RKO (cell line): ENCODE results near the gene MC2R.
A peak's percentile ranks its signal among the peaks of the same experiment; 100 is the strongest.
"Not testable (repeated sequence)": the region's sequence is repeated elsewhere in the genome, so short reads cannot be mapped to it uniquely, and the experiment has no call there.

Experiments
- DNase-seq: peaks from one replicate; pipeline ENCODE4 v3.0.0-alpha.2; 2016; ENCODE audit warnings: low spot score

Gene MC2R

DNA sequence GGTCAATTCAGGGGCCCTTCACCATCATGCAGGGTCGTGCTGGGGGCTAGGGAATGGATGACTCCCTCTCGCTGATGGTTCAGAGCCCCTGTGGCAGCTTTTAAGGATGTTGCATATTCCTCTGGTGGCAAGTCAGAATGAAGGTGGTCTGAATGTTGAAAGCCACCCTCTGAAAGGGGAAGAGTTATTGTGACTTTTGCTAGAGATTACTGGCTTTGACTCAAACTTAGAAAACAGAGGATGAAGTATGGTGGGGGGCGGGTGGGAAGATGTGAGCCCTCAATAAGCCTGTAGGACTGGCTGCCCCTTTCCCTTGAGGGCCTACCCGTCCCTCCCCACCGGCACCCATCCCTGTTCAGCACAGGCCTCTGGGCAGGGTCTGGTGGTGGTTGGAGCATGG, 23.2 kb downstream of the MC2R start:
- no peak for DNase-seq

DNA sequence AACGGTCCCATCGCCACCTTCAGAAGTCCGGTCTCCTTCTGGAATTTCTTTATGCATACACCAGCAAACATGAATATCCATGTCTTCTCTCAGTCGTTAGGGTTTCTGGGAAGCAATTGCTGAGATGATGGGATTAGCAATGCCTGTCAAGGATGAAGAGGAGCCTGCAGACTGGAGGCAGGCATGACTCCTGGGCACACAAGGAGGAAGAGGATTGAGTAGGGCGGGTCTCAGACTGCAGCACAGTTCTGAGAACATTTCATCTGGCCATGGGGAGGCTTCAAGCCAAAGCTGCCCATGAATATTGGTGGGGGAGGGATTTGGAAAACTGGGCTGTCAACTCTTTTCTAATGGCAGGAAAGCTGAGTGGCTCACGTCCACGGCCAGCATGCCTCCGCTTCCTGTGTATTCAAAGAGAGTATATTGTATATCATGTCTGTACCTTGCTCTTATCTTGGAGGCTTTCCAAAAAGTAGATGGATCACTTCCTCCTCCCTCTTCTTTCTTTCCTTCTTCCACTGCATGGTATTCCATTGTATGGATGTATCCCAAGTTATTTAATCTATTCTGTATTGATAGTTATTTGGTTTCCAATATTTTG, 24.5 kb downstream of the MC2R start:
- DNase-seq, result no peak

DNA sequence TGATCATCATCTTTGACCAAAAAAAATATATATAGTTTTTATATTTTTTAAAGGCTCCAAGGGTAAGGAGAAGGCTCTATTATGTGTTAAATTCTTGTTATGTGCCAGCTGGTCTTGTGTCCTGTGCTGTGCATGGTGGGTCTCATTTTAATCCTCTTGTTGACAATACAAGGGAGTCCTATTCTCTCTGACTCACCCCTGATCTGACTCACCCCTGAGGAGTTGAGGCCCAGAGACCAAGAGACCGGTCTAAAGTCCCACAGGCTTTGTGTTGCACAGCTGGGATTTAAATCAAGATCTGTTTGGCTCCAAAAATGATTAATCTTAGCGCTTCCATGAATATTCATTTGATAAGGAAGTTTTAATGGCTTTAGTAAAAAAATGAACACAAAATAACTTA, 25.7 kb downstream of the MC2R start:
- DNase-seq, result peak; percentile 51

DNA sequence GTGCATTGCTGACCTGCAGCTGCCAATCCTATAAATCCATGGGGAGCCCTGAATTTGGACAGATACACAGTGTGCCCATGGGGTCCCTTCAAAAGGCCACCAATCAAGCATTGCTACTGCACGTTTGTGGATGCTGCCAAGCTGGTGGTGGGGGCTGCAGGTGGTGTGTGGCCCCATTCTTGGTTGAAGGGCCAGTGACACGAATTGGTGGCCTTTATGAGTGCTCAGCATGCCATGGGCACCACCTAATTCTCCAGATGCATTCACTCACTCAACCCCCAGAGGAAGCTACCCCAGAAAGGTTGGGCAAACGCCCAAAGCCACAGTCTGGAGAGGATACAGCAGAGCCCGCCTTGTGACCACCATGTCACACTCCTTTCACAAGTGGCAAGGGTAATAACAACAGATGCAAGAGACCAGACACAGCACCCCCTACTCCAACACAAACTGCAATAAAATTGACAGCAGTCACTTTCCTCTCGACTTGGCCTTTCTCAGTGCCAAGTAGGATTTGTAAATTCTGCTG, 27.1 kb downstream of the MC2R start:
- DNase-seq, result no peak

DNA sequence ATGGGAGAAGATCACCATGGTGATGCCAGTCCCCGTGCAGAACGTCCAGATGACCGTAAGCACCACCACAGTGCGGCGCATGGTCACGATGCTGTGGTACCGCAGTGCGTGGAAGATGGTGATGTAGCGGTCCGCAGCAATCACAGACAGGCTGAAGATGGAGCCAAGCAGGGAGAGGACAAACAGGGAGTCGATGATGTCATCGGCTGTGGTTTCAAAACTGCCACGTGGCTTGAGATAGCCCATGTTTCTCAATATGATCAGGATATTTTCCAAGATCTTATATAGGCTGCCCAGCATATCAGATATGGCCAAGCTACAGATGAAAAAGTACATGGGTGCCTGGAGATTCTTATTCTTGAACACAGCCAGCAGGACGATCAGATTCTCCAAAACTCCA, 30.3 kb downstream of the MC2R start:
- no peak for DNase-seq

DNA sequence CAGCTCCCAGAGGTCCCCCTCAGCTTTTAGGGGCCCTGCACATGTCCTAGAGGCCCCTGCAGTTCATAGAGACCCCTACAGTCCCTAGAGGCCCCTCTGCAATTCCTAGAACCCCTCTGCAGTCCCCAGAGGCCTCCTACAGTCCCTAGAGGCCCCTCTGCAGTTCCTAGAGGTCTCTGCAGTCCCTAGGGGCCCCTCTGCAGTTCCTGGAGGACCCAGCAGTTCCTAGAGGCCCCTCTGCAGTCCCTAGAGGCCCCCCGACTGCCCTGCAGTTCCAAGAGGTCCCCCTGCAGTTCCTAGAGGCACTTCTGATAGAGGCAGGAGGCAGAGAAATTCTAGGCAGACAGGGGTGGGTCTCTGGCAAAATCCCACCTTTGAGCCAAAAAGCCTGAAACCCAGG, 35.4 kb downstream of the MC2R start:
- DNase-seq, result no peak

DNA sequence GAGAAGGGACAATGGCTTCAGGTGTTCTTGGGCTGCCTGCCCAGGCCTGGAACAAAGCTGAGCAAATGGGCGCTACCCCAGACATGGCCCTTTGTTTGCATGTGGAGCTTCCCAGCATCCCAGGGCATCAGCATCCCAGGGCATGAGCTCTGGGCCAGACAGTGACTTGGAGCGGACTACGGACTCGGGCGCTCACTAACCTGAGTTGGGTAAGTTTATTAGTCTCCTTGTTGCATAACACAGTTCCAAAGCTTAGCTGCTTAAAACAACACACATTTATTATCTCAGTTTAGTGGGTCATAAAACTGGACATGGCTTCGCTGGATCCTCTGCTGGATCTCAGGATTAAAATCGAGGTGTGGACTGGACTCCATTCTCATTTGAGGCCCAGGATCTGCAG, 35.8 kb downstream of the MC2R start:
- DNase-seq, result no peak

DNA sequence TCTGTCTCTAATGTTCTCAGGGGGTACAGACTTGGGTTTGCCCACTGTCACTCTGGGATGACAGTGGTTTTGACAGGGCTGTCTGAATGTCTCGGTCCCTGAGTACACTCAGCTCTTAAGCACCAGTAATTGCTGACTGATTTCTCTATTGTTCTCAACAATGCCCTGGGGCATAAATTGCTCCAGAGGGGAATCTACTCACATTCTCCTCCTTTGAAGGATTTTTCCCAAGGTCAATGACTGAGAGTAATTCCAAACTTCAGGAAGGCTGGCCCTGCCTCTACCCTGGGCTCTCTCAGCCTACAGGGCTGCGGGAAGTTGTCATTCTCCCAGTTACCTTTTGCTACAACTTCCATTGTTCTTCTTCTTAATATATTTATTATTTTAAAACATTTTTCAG, 36.5 kb downstream of the MC2R start:
- DNase-seq, result no peak

DNA sequence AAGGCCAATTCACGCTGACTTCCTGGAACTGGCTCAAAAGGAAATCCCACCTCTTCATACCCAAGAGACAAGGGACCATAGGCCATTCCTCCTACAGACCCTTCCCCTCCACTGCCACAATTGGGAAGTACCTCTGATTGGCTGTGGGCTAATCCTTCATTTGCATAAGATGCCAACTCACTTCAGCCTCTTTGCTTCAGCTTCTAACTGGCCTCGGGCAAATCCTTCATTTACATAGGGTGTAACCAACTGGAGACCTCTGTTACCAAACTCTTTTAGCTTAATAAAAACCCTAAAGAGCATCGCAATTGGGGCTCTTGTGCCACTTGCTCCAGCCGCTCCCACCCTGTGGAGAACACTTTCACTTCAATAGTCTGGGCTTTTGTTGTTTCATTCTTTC, 38.2 kb downstream of the MC2R start:
- no peak for DNase-seq

DNA sequence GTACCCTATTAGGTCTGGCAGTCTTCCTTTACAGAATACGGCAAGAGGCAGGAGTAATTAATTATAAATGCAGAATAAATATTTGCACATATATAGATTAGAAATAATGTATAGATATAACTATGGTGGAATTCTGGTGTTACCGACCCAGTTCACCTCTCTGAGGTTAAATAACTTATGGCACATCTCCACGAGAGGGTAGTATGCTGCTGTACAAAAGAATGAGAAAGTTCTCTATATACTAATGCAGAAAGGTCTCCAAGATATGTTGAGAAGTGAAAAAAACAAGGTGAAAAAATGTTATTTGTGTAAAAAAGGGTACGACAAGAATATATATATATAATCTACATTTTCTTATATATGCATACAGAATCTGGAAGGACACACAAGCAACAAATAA, 40.8 kb downstream of the MC2R start:
- DNase-seq, result no peak

DNA sequence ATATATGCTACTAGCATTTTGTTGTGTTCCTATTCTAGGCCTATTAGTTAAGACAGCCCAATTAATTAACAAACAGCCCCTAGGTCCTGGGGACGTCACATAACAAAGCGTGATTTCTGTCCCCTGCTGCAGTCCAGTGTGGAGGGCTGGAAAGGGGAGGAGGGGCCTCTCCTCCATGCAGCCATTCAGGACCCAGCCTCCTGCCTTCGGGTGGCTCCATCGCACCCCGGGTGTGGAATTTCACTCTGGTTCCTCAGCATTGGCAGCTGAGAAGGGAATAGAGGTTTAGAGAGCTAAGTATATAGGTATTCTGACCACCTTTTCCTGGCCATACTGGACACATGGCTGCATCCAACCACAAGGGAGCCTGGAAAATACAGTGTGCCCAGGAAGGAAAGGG, 42.4 kb downstream of the MC2R start:
- DNase-seq, result no peak

DNA sequence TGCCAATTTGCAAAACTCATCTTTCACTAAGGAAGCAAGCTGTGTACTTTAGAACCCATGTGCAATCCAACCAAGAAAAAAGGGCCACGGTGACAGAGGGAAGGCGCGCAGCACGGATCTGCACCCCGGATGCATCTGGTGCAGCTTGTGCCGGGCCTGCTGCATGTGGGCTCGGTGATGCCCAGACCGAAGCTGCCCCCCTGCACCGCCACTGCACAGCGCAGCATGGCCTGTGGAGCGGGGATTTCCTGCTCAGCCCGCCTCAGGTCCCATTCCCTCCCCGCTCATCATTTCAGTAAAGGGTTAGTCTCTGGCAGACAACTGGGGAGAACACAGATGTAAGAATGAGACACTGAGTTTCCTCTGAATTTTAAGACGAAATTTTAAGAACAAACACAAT, 43.0 kb downstream of the MC2R start:
- DNase-seq, result no peak

DNA sequence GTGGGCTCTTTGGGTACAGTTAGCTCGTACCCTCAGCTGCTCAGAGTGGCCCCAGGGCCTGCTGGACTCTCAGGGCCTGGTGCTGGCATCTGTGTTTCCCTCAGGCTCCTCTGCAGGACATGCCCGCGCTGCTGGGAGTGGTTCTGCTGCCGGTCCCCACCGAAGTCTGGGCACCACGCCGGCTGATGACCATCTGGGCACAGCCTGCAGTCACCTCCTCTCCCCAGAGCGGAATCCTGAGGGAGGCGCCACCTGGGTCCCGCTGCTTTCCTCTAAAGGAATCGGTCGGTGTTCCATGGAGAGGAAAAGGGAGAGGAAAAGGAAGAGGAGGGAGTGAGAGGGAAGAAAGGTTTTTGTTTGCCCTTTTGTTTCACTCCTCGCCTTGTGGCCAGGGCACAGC, 43.6 kb downstream of the MC2R start:
- no peak for DNase-seq

DNA sequence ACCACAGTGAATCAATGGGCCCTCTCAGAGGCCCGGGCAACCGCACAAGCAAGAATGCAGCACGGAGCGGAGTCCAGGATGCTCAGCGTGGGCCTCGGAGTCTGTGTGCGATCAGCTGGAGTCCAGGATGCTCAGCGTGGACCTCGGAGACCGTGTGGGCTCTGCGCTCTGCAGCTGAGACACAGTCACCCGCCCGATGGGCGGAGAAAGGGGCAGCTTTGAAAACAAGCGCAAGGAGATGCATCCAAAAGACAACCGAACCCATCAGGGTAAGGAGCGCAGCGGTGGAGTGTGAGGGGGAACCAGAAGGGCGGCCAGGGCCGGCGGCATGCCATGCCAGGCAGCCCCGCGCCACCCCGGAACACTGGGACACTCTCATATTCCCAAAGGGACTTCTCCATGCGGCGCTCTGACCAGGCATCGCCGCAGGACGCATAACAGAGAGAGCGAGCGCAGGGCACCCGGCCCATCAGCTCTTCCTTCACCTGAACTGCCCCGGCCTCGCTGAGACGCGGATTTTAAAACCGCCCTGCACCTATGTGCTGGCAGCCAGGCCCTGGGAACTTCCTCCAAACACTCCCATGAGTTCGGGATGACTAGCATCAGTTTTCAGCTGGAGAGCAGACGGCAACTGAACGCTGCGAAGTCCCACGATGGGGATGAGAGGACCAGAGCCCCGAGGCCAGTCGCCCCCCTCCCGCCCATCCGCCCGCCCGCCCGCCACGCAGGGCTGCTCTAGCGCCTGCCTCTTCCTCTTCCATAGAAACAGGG, 46.6 kb downstream of the MC2R start:
- DNase-seq, result no peak

DNA sequence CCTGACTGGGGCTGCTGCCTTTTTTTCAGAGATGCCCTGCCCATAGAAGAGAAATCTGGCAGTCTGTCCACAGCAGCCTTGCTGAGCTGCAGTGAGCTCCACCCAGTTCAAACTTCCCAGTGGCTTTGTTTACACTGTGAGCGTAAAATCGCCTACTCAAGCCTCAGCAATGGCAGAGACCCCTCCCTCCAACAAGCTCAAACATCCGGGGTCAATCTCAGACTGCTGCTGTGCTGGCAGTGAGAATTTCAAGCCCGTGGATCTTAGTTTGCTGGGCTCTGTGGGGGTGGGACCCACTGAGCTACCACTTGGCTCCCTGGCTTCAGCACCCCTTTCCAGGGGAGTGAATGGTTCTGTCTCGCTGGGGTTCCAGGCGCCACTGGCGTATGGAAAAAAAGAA, 52.4 kb downstream of the MC2R start:
- not testable (repeated sequence) for DNase-seq

DNA sequence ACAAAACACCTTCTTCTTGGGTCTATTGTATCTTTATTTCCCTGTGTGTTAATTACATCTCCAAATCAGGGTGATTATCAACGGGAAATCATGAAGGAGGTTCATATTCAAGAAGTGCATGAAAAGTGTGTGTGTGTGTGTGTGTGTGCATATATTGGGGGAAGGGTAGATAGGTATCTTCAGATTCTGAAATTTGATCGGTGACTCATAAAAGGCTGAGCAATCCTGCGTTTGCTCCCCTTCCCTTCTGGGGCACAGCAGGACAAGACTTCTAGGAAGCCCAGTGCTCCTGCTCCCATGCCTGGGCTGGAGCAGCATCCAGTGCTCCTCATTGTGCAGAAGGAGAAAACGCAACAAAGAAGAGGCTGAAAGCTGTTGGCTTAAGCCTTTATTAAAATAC, 65.5 kb downstream of the MC2R start:
- no peak for DNase-seq

DNA sequence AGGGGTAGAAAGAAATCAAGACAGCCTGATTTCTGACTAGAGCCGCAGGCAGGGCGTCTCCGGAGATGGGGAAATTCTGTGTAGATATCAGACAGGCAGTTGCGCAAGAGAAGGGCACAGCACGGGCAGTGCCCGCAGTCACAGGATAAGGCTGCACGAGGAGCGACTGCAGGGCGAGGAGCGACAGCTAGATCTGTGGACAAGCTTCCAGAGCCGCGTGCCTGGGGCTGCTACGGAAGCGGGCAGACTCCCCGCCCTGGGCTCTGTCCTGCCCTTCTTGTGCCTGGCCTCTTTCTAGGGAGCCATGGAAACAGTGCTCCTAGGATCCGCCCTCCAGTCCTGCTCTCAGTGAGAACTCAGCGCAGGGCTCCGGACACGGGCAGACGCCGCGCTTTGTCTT, 78.8 kb downstream of the MC2R start:
- DNase-seq, result no peak

DNA sequence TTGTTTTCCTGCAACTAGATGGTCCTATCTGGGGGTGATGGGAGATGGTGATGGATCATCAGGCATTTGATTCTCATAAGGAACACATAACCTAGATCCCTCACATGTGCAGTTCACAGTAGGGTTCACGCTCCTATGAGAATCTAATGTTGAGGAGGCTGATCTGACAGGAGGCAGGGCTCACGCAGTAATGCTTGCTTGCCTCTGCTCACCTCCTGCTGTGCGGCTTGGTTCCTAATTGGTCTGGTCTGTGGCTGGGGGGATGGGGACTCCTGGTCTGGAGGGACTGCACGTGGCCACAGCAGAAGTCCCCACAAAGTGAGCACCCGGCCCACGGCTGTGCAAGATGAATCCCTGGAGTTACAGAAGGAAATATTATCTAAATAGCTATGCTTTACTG, 80.1 kb downstream of the MC2R start:
- no peak for DNase-seq

DNA sequence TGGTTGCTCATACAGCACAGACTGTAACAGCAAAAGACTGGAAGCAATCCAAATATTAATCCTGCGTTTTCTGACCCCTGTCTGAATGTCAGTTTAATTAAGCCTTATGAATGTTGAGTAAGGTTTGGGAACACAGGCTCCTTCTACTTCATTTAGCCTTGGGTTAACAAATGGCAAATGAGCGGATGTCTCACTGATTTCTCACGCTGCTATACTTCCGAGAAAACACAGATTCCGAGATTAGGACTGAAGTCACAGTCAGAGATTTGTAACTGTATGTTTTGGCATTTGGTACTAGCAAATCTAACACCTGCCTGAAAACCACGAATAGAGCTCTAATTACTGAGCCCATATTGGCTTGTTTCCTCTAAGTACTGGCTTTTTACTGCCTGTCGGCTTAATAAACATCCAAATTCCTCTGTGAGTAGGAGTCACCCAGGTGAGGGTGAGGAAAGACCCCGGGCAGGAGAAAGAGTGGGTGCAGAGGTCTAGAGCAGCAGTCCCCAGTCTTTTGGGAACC, 80.8 kb downstream of the MC2R start:
- DNase-seq, result no peak
